Brain microvascular endothelial cell (primary cell): Measurements from ENCODE around the gene NCKAP5L.

Experiments
- DNase-seq: peaks from one replicate; pipeline ENCODE4 v3.0.0-alpha.2; 2020
- H3K27ac ChIP-seq: fragments of 250-450 bp; sonication (Bioruptor Pico); 2 replicates; pipeline ENCODE4 v1.5.1; 2020; ENCODE audit warnings: mild to moderate bottlenecking, moderate library complexity
- H3K27me3 ChIP-seq: fragments of 250-450 bp; sonication (Bioruptor Pico); replicated peaks from 2 replicates; pipeline ENCODE4 v1.5.1; 2020; ENCODE audit warnings: mild to moderate bottlenecking
- H3K36me3 ChIP-seq: fragments of 250-450 bp; sonication (Bioruptor Pico); replicated peaks from 2 replicates; pipeline ENCODE4 v1.5.1; 2020; ENCODE audit warnings: mild to moderate bottlenecking
- H3K4me3 ChIP-seq: 2 replicates; pipeline ENCODE4 v1.5.1; 2011; ENCODE audit warnings: low read depth, mild to moderate bottlenecking, control low read depth, low read length, moderate library complexity
- CTCF ChIP-seq: IDR thresholded peaks from 2 replicates; pipeline ENCODE4 v1.5.1; 2011; ENCODE audit warnings: low read depth, mild to moderate bottlenecking, moderate library complexity, low read length, control low read depth, inconsistent platforms; ENCODE audit errors: missing control alignments
- in situ Hi-C: cut with HindIII; loops from 2 replicates; pipeline ENCODE4 v1.10.0; 2017; ENCODE audit warnings: low sequenced_read_pairs, low pct_ligation_motif_present

Gene NCKAP5L

DNA sequence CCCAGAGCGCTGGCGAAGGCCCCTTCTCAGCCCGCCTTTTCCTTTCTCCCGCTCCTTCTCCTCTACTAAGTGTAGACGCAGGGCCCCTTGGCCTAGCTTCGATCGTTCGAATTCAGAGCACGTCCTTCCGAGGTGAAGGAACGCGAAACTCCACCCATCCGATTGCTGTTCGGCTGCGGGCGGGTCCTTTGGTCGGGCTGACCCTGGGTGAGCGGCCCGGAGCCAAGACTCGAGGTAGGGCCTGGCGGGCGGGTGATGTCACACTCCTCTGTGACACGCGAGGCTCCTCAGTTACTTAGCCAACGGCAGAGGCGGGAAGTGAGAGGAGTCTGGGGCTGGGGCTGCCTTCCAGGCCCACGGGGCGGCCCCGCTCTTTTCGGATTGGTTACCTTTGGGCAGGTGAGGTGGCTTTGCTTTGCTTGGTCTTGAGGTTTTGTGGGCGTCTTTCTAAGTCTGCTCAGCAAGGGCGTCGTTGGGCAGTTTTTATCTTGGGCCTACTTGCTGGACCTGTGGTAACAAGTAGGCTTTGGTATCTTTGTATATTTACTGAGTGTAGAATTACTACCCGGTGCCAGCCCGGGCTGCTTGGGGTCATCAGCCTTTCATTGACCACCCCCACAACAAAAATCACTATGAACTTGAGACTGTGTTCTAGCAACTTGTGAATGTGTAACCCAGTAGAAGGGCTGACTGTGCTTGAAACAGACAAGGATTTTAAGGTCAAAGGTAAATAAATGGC is 86.2 kb downstream of the NCKAP5L start:
- Histone ChIP-seq H3K27ac (peak overlapping the region; percentile 96), H3K27me3 (no peaks in the 10 kb centered on the region), H3K4me3 (peak overlapping the region; percentile 78), H3K36me3 (no peaks in the 10 kb centered on the region)
- in situ Hi-C loops = no loop called here
- peak; percentile 85 for DNase-seq
- TF ChIP-seq CTCF = no peak
